HG03280 (cell line): ENCODE measurements around the gene GMIP.

Experiments used
- ATAC-seq: cut with Tn5 transposase; IDR thresholded peaks from one replicate; pipeline ENCODE4 v1.9.1; 2021; ENCODE audit warnings: mild to moderate bottlenecking, moderate library complexity; ENCODE audit not compliant: unreplicated experiment

Gene GMIP

DNA sequence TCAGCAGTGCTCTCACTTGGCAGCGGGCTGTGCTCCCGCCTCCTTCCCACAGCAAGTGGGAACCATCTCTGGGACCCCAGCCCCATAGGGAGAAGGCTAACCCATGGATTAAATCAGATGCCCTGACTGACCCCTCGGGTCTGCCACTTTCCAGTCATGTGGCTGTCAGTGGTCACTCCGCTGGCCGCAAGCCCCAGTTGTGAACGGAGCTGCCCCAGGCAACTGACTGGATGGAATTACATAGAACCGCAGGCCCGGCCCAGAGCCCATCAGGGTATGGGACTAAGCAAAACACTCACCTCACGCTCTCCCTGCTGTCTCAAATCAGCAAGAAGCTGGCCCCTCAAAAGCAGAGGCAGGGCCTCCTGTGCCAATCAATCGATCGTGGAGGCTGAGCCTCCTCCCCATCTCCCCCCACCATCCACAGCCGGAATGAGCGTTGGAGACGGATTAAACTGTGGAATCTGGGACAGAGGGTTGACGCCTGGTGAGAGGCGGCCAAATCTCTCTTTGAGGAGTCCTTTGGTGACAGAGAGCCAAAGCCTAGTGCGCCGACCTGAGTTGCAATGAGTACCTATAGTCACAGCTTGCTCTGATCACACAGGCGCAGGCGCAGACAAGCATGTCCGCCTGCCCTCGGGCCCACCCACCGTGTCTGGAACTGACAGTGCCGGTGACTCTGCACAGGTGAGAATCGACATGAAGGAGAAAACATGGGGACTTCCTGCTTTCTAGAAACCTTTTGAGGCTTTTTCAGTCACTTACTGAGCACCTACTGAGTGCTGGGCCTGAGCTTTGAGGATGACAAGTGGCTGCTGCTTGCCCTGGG lies 63.7 kb downstream of the GMIP start:
- ATAC-seq: no peak
